ENCODE data around the gene MARCHF3. TPM values are rescaled to one million over a fixed set of nuclear protein-coding genes. Genes with fewer than 3 reads are reported as not detected.

The MARCHF3 gene
- total and polyA plus RNA-seq, 2 of the 13 experiments (the other 11 are each of a cell fraction or from before 2014, with no cell fraction given), result 4.8 to 11.9 TPM

DNA sequence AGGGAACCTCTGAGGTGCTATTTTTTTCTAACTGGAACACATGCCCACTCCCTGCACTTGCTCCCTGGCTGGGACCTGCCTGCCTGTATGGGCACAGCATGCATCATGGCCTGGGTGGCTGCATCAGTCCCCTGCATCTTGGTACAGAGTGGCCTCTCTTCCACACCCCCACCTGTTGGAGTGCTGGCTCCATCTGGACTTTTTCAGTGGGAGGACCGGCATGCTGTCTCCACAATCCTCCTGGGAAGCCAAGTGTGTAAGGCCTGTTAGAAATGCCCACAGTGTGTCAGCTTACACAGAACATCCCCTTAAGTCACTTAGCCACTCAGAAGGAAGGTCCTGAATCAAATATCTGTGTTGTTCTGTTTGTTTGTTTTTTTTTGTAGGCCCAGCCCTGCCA lies 102.9 kb downstream of the MARCHF3 start:
- ChIA-PET POLR2A (no interaction called here), CTCF (ENCODE audit: low intra/inter-chr PET ratio, low total read pairs) (no interaction called here)
- in situ Hi-C loops (cut with HindIII; ENCODE audit: extremely low pct_ligation_motif_present, low pct_unique_long_range_greater_than_20kb), result no loop called here
- no peaks in the 10 kb centered on the region for H3K27me3 ChIP-seq (ENCODE audit: control insufficient read depth in 1 of 2, insufficient read depth in 2 of 2, low read length in 2 of 2)
- no peaks in the 10 kb centered on the region for H3K4me1 ChIP-seq (ENCODE audit: insufficient read depth, low read length)
- no peaks in the 10 kb centered on the region for H3K9me3 ChIP-seq (ENCODE audit: low read length)
- no peaks in the 10 kb centered on the region for H4K20me1 ChIP-seq (ENCODE audit: insufficient read depth, low read length)
- intact Hi-C loops (cut with micrococcal nuclease; ENCODE audit: unreplicated experiment), result no loop called here
- ATAC-seq (no peak), FAIRE-seq (no peak), DNase-seq (ENCODE audit: low spot score) (no peak)
- no TSS peak for BruUV-seq (replicated peaks)
- H2AFZ ChIP-seq (ENCODE audit: low read length), result no peak overlapping the region
- no peaks in the 10 kb centered on the region for H3K36me3 ChIP-seq (replicated peaks in 1 of 2; ENCODE audit: control insufficient read depth in 1 of 2, insufficient read depth in 2 of 2, low read length in 2 of 2)
- H3K4me2 ChIP-seq (ENCODE audit: low read depth, low read length), result no peak overlapping the region
- H3K4me3 ChIP-seq (replicated peaks in 1 of 3; ENCODE audit: insufficient read depth in 1 of 3, low read depth in 2 of 3, low read length in 3 of 3), result no peak overlapping the region
- no peak overlapping the region for H3K27ac ChIP-seq (ENCODE audit: extremely low read length, insufficient read depth, low read length)
- TF ChIP-seq PTBP1 (IDR thresholded peaks at IDR 0.05; ENCODE audit: low read depth, low read length, poor library complexity, severe bottlenecking) (no peak), EZH2 (conservative IDR thresholded peaks at IDR 0.05; ENCODE audit: low read depth, low read length) (no peak), NR2F2 (IDR thresholded peaks at IDR 0.05; ENCODE audit: borderline replicate concordance, low read depth) (no peak), ZNF501 (CRISPR knock-in tag; IDR thresholded peaks at IDR 0.05) (no peak)
- H3K79me2 ChIP-seq (ENCODE audit: insufficient read depth, low read length), result no peaks in the 10 kb centered on the region
- no CpG with 5 or more reads among the region's 1 CpG for WGBS (ENCODE audit: low lambda C conversion rate)
- H3K9ac ChIP-seq (ENCODE audit: insufficient read depth, low read depth, low read length), result no peak overlapping the region

GRCh38 chr5:126926187-126926586 lies 104.2 kb downstream of the MARCHF3 start:
- DNase-seq (ENCODE audit: low spot score) (no peak), FAIRE-seq (no peak), ATAC-seq (no peak)
- in situ Hi-C loops (cut with HindIII; ENCODE audit: extremely low pct_ligation_motif_present, low pct_unique_long_range_greater_than_20kb) (no loop called here), intact Hi-C loops (cut with micrococcal nuclease; ENCODE audit: unreplicated experiment) (no loop called here)
- Histone ChIP-seq H3K9ac (ENCODE audit: insufficient read depth, low read depth, low read length) (no peak overlapping the region), H3K4me3 (replicated peaks in 1 of 3; ENCODE audit: insufficient read depth in 1 of 3, low read depth in 2 of 3, low read length in 3 of 3) (no peak overlapping the region), H3K27me3 (ENCODE audit: control insufficient read depth in 1 of 2, insufficient read depth in 2 of 2, low read length in 2 of 2) (no peaks in the 10 kb centered on the region), H3K79me2 (ENCODE audit: insufficient read depth, low read length) (no peaks in the 10 kb centered on the region), H3K27ac (ENCODE audit: extremely low read length, insufficient read depth, low read length) (no peak overlapping the region), H3K36me3 (replicated peaks in 1 of 2; ENCODE audit: control insufficient read depth in 1 of 2, insufficient read depth in 2 of 2, low read length in 2 of 2) (no peaks in the 10 kb centered on the region), H3K4me1 (ENCODE audit: insufficient read depth, low read length) (no peaks in the 10 kb centered on the region), H3K4me2 (ENCODE audit: low read depth, low read length) (no peak overlapping the region), H2AFZ (ENCODE audit: low read length) (no peak overlapping the region), H4K20me1 (ENCODE audit: insufficient read depth, low read length) (no peaks in the 10 kb centered on the region), H3K9me3 (ENCODE audit: low read length) (no peaks in the 10 kb centered on the region)
- WGBS (ENCODE audit: low lambda C conversion rate), result 58% methylated on average over 2 of the region's 2 CpGs
- ChIA-PET CTCF (ENCODE audit: low intra/inter-chr PET ratio, low total read pairs) (no interaction called here), POLR2A (no interaction called here)
- no TSS peak for BruUV-seq (replicated peaks)
- TF ChIP-seq, protein P1, sequence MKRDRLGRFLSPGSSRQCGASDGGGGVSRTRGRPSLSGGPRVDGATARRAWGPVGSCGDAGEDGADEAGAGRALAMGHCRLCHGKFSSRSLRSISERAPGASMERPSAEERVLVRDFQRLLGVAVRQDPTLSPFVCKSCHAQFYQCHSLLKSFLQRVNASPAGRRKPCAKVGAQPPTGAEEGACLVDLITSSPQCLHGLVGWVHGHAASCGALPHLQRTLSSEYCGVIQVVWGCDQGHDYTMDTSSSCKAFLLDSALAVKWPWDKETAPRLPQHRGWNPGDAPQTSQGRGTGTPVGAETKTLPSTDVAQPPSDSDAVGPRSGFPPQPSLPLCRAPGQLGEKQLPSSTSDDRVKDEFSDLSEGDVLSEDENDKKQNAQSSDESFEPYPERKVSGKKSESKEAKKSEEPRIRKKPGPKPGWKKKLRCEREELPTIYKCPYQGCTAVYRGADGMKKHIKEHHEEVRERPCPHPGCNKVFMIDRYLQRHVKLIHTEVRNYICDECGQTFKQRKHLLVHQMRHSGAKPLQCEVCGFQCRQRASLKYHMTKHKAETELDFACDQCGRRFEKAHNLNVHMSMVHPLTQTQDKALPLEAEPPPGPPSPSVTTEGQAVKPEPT (CRISPR knock-in tag; IDR thresholded peaks at IDR 0.05; ENCODE audit: low read depth), result no peak
- TF ChIP-seq PLSCR1 (CRISPR knock-in tag; IDR thresholded peaks at IDR 0.05; ENCODE audit: borderline replicate concordance) (no peak), GZF1 (CRISPR knock-in tag; IDR thresholded peaks at IDR 0.05) (no peak), ZNF207 (IDR thresholded peaks at IDR 0.05; ENCODE audit: borderline replicate concordance) (no peak), ZNF430 (CRISPR knock-in tag; IDR thresholded peaks at IDR 0.05) (no peak), CBX2 (IDR thresholded peaks at IDR 0.05; ENCODE audit: low read depth, low read length) (no peak), CBX2 (CRISPR knock-in tag; IDR thresholded peaks at IDR 0.05; ENCODE audit: low read depth) (no peak), NFYC (CRISPR knock-in tag; IDR thresholded peaks at IDR 0.05) (no peak), SPEN (CRISPR knock-in tag; IDR thresholded peaks at IDR 0.05; ENCODE audit: low read depth) (no peak), ZMYM2 (CRISPR knock-in tag; IDR thresholded peaks at IDR 0.05) (no peak)
- TF ChIP-seq, protein P2, sequence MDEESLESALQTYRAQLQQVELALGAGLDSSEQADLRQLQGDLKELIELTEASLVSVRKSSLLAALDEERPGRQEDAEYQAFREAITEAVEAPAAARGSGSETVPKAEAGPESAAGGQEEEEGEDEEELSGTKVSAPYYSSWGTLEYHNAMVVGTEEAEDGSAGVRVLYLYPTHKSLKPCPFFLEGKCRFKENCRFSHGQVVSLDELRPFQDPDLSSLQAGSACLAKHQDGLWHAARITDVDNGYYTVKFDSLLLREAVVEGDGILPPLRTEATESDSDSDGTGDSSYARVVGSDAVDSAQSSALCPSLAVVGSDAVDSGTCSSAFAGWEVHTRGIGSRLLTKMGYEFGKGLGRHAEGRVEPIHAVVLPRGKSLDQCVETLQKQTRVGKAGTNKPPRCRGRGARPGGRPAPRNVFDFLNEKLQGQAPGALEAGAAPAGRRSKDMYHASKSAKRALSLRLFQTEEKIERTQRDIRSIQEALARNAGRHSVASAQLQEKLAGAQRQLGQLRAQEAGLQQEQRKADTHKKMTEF (CRISPR knock-in tag; IDR thresholded peaks at IDR 0.05), result no peak
